H9 (cell line): ENCODE results near the gene TMEM100. TPM values are rescaled to one million over a fixed set of nuclear protein-coding genes. Genes with fewer than 3 reads are reported as not detected.

ENCODE experiments used
- DNase-seq: peaks from one replicate; pipeline ENCODE4 v3.0.0-alpha.2; 2017
- H2AFZ ChIP-seq: one replicate; pipeline ENCODE4 v1.6.1; 2013; ENCODE audit warnings: mild to moderate bottlenecking, low read length, control low read depth, moderate library complexity
- H2AK5ac ChIP-seq: 2 replicates; pipeline ENCODE4 v1.6.1; 2013; ENCODE audit warnings: low read length, control low read depth, mixed read lengths; ENCODE audit not compliant: insufficient read length
- H2BK120ac ChIP-seq: one replicate; pipeline ENCODE4 v1.6.1; 2013; ENCODE audit warnings: low read depth, mild to moderate bottlenecking, low read length, control low read depth, inconsistent platforms; ENCODE audit not compliant: poor library complexity, severe bottlenecking
- H2BK12ac ChIP-seq: 2 replicates; pipeline ENCODE4 v1.6.1; 2013; ENCODE audit warnings: low read length, control low read depth, mixed read lengths, low read depth; ENCODE audit not compliant: insufficient read length
- H2BK15ac ChIP-seq: 2 replicates; pipeline ENCODE4 v1.6.1; 2013; ENCODE audit warnings: low read depth, low read length, control low read depth
- H2BK20ac ChIP-seq: one replicate; pipeline ENCODE4 v1.6.1; 2013; ENCODE audit warnings: low read depth, mild to moderate bottlenecking, low read length, control low read depth, inconsistent platforms; ENCODE audit not compliant: poor library complexity, severe bottlenecking
- H2BK5ac ChIP-seq: 2 replicates; pipeline ENCODE4 v1.6.1; 2013; ENCODE audit warnings: low read length, control low read depth, mixed read lengths; ENCODE audit not compliant: insufficient read length
- H3K14ac ChIP-seq: 2 replicates; pipeline ENCODE4 v1.6.1; 2013; ENCODE audit warnings: low read length, control low read depth; ENCODE audit not compliant: insufficient read depth
- H3K18ac ChIP-seq: 2 replicates; pipeline ENCODE4 v1.6.1; 2013; ENCODE audit warnings: low read depth, mild to moderate bottlenecking, mixed read lengths, low read length, control low read depth; ENCODE audit not compliant: insufficient read length
- H3K23ac ChIP-seq: 2 replicates; pipeline ENCODE4 v1.6.1; 2013; ENCODE audit warnings: low read length, control low read depth, mixed read lengths, low read depth; ENCODE audit not compliant: insufficient read length
- H3K23me2 ChIP-seq: 2 replicates; pipeline ENCODE4 v1.6.1; 2013; ENCODE audit warnings: low read depth, mild to moderate bottlenecking, mixed read lengths, low read length, control low read depth; ENCODE audit not compliant: insufficient read length, poor library complexity, severe bottlenecking
- H3K27ac ChIP-seq: 2 replicates; pipeline ENCODE4 v1.5.1; 2013; ENCODE audit warnings: low read length, control low read depth, mixed read lengths, low read depth; ENCODE audit not compliant: insufficient read length
- H3K27me3 ChIP-seq: 2 replicates; pipeline ENCODE4 v1.6.1; 2013; ENCODE audit warnings: low read length, control low read depth, inconsistent platforms; ENCODE audit not compliant: insufficient read depth
- H3K4ac ChIP-seq: 2 replicates; pipeline ENCODE4 v1.6.1; 2013; ENCODE audit warnings: low read depth, mild to moderate bottlenecking, control low read depth, inconsistent platforms, low read length, moderate library complexity
- H3K4me1 ChIP-seq: 2 replicates; pipeline ENCODE4 v1.6.1; 2013; ENCODE audit warnings: low read length, control low read depth, inconsistent platforms; ENCODE audit not compliant: insufficient read depth
- H3K4me2 ChIP-seq: 2 replicates; pipeline ENCODE4 v1.6.1; 2013; ENCODE audit warnings: low read length, control low read depth, mixed read lengths; ENCODE audit not compliant: insufficient read length, insufficient read depth
- H3K56ac ChIP-seq: 2 replicates; pipeline ENCODE4 v1.6.1; 2013; ENCODE audit warnings: low read depth, mild to moderate bottlenecking, mixed read lengths, low read length, control low read depth; ENCODE audit not compliant: insufficient read length
- H3K79me1 ChIP-seq: 2 replicates; pipeline ENCODE4 v1.6.1; 2013; ENCODE audit warnings: low read depth, mild to moderate bottlenecking, moderate library complexity, low read length, control low read depth, inconsistent platforms; ENCODE audit not compliant: insufficient read depth, poor library complexity, severe bottlenecking
- H3K79me2 ChIP-seq: 2 replicates; pipeline ENCODE4 v1.6.1; 2013; ENCODE audit warnings: low read length, control low read depth, inconsistent platforms; ENCODE audit not compliant: insufficient read depth
- H3K9ac ChIP-seq: 2 replicates; pipeline ENCODE4 v1.6.1; 2013; ENCODE audit warnings: low read length, control low read depth, mixed read lengths; ENCODE audit not compliant: insufficient read length; ENCODE audit errors: extremely low read depth
- H3K9me3 ChIP-seq: one replicate; pipeline ENCODE4 v1.6.1; 2013; ENCODE audit warnings: low read depth, low read length, inconsistent platforms; ENCODE audit not compliant: control insufficient read depth
- H3T11ph ChIP-seq: one replicate; pipeline ENCODE4 v1.6.1; 2013; ENCODE audit warnings: mild to moderate bottlenecking, low read length, control low read depth, inconsistent platforms
- H4K20me1 ChIP-seq: one replicate; pipeline ENCODE4 v1.6.1; 2013; ENCODE audit not compliant: control insufficient read depth, insufficient read length, insufficient read depth
- H4K5ac ChIP-seq: 2 replicates; pipeline ENCODE4 v1.6.1; 2013; ENCODE audit warnings: low read depth, mild to moderate bottlenecking, mixed read lengths, low read length, control low read depth; ENCODE audit not compliant: insufficient read length
- H4K8ac ChIP-seq: replicated peaks from 2 replicates; pipeline ENCODE4 v1.6.1; 2013; ENCODE audit warnings: low read length, control low read depth, mixed read lengths, low read depth; ENCODE audit not compliant: insufficient read length
- H4K91ac ChIP-seq: 2 replicates; pipeline ENCODE4 v1.6.1; 2013; ENCODE audit warnings: low read depth, mild to moderate bottlenecking, moderate library complexity, mixed read lengths, low read length, control low read depth; ENCODE audit not compliant: insufficient read length
- H3K27ac Mint-ChIP-seq, 3 experiments: 2 replicates in 2 of 3; 3 replicates in 1 of 3; pipeline ENCODE4 v1.8.0; 2020 to 2021; ENCODE audit warnings: mixed read lengths in 3 of 3, mild to moderate bottlenecking in 1 of 3, moderate library complexity in 1 of 3
- H3K27me3 Mint-ChIP-seq: 2 replicates; pipeline ENCODE4 v1.8.0; 2021; ENCODE audit warnings: low read depth, mild to moderate bottlenecking, moderate library complexity, mixed read lengths
- H3K36me3 Mint-ChIP-seq, 3 experiments: 2 replicates in 2 of 3; 3 replicates in 1 of 3; pipeline ENCODE4 v1.8.0; 2020 to 2021; ENCODE audit warnings: low read depth in 3 of 3, mixed read lengths in 3 of 3; ENCODE audit not compliant: insufficient read depth in 1 of 3
- H3K4me1 Mint-ChIP-seq, 2 experiments: 2 replicates each; pipeline ENCODE4 v1.8.0; 2020; ENCODE audit warnings: mixed read lengths in 2 of 2
- H3K4me3 Mint-ChIP-seq, 2 experiments: 2 replicates in 1 of 2; 3 replicates in 1 of 2; pipeline ENCODE4 v1.8.0; 2020 to 2021; ENCODE audit warnings: mild to moderate bottlenecking in 2 of 2, mixed read lengths in 2 of 2, moderate library complexity in 1 of 2
- H3K9me3 Mint-ChIP-seq, 2 experiments: 2 replicates in 1 of 2; 3 replicates in 1 of 2; pipeline ENCODE4 v1.8.0; 2020; ENCODE audit warnings: mild to moderate bottlenecking in 2 of 2, mixed read lengths in 2 of 2, moderate library complexity in 1 of 2
- CTCF ChIP-seq: fragments of 200-600 bp; sonication (generic); conservative IDR thresholded peaks from 3 replicates; pipeline ENCODE4 v1.8.0; 2021; ENCODE audit warnings: antibody characterized with exemption, mild to moderate bottlenecking
- WGBS: extraction: QIAGEN DNeasy Blood & Tissue Kit; methylation state at CpG from one replicate; pipeline ENCODE4 v1.1.7; 2013; ENCODE audit warnings: missing lambda C conversion rate, low lambda C conversion rate, mixed read lengths; ENCODE audit not compliant: insufficient read length; ENCODE audit errors: extremely low coverage; 5-methylcytosine and 5-hydroxymethylcytosine counted together
- total RNA-seq: library from RNA; stranded (reverse); gene quantifications from 2 replicates; pipeline ENCODE4 v1.2.1, GENCODE V29; 2021

The TMEM100 gene
- total RNA-seq, 1 experiment from 2014 or later, result 0.17 TPM

- no peak overlapping the region for H2BK120ac ChIP-seq
These were observed 20.5 kb downstream of the TMEM100 start for GRCh38 chr17:55702150-55702549.

More at GRCh38 chr17:55702150-55702549, 20.5 kb downstream of the TMEM100 start:
- no peak overlapping the region for H2BK12ac ChIP-seq
- H4K91ac ChIP-seq, result no peak overlapping the region
- H4K5ac ChIP-seq, result no peak overlapping the region
- no peak overlapping the region for H4K8ac ChIP-seq
- H3K9ac ChIP-seq, result no peak overlapping the region
- H3K4me1 Mint-ChIP-seq, result peaks cover 9 to 16% of the 10 kb centered on the region in 2 experiments
- no peaks in the 10 kb centered on the region for H3K9me3 ChIP-seq
- peaks cover 0 to 6% (median 2%) of the 10 kb centered on the region in 3 experiments; a peak in 2 of 7 replicates for H3K36me3 Mint-ChIP-seq
- H3K4me2 ChIP-seq, result no peak overlapping the region
- no peaks in the 10 kb centered on the region for H3K27me3 Mint-ChIP-seq
- no peak overlapping the region for H2AK5ac ChIP-seq
- H3K27me3 ChIP-seq, result no peaks in the 10 kb centered on the region
- H2BK20ac ChIP-seq, result no peak overlapping the region
- no peak overlapping the region for H3T11ph ChIP-seq
- H3K18ac ChIP-seq, result no peak overlapping the region
- no peak overlapping the region for H3K4me3 Mint-ChIP-seq
- no peak overlapping the region for H2BK5ac ChIP-seq
- H3K56ac ChIP-seq, result no peak overlapping the region
- no peak overlapping the region for H3K14ac ChIP-seq
- H3K9me3 Mint-ChIP-seq, result peaks cover 7 to 8% of the 10 kb centered on the region in 2 experiments; a peak in 3 of 5 replicates
- H3K4me1 ChIP-seq, result peaks cover 3% of the 10 kb centered on the region; the same call in 1 of the 2 replicates
- H2BK15ac ChIP-seq, result no peak overlapping the region
- no peaks in the 10 kb centered on the region for H3K23me2 ChIP-seq
- no peak overlapping the region for H3K27ac ChIP-seq
- WGBS, result no CpG with 5 or more reads among the region's 7 CpGs
- no peak for TF ChIP-seq CTCF
- H3K4ac ChIP-seq, result no peak overlapping the region
- no peaks in the 10 kb centered on the region for H3K79me1 ChIP-seq
- no peak overlapping the region for H3K23ac ChIP-seq
- H2AFZ ChIP-seq, result no peak overlapping the region
- H3K27ac Mint-ChIP-seq, result no peak overlapping the region
- no peak for DNase-seq
- H3K79me2 ChIP-seq, result no peaks in the 10 kb centered on the region
- H4K20me1 ChIP-seq, result no peaks in the 10 kb centered on the region
